ENCODE results near the gene ZNF394.

The ZNF394 gene

DNA sequence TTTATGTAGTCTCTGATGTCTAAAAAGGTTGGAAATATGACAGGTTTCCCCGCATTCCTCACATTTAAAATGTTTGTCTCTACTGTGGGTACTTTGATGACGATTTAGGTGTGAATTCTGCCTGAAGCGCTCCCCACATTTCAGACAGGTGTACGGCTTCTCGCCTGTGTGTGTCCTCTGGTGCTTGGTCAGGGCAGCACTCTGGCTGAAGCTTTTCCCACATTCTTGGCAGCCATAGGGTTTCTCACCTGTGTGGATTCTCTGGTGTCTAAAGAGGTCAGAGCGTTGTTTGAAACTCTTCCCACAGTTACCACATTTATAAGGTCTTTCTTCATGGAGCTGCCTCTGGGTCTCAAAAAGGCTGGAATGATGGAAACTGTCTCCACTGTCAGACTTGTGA is 6.3 kb downstream of the ZNF394 start:
- no peak for DNase-seq (ENCODE audit: low spot score)

DNA sequence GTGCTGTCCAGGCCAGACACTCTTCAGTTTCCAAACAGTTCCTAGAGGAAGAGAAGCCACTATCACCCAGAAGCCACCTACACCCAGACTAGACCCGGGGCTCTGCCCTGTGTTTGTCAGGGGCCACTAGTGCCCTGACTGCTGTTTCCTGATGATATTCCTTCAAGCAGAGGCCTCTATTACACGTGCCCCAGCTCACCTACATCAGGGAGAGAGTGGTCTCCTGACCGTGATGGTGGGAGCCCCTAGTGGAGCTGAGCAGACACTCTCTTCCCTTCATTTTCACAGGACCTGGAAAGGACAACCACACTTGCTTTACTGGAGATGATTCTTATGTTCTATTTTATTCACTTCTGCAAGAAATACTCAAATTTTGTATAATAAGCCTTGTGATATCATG is 9.2 kb downstream of the ZNF394 start:
- no peak for DNase-seq (ENCODE audit: low spot score)

DNA sequence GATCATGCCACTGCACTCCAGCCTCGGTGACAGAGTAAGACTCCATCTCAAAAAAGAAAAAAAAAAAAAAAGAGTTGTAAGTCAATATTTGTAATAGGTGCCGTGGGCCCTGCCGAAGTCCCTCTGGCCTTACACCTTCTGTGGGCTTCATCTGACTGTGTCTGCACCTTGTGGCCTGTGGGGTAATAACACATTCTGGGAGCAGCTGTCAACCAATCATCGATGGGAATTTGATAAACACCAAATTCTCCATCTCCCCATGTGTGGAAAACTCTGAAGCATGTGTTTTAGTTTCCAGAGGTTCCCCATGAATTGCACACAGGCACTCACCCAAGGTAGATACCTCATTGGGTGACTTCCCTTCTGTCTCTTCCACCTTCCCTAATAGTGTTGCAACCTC is 10.8 kb downstream of the ZNF394 start:
- DNase-seq (ENCODE audit: low spot score), result no peak

- no peak for DNase-seq (ENCODE audit: low spot score)
Measured at GRCh38 chr7:99485094-99485493, 15.0 kb downstream of the ZNF394 start.

- DNase-seq (ENCODE audit: low spot score), result no peak
Measured at GRCh38 chr7:99478464-99479440, 21.3 kb downstream of the ZNF394 start.

- DNase-seq (ENCODE audit: low spot score), result no peak
Measured at GRCh38 chr7:99476107-99476506, 24.0 kb downstream of the ZNF394 start.

DNA sequence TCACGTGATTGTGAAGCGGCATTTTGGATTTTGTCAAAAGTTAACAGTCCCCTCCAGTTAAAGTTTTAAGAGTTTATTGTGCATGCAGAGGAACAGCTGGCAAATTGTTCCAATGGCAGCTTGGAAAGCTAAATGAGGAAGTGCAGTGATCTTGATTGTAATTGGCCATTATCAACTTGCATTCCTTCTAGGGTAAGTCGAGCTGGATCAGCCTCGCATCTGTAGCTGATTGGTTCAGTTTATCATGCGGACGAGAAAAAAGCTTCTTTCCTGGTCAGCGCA is 26.8 kb downstream of the ZNF394 start:
- peak; percentile 78 for DNase-seq (ENCODE audit: low spot score)

GRCh38 chr7:99472561-99473314 is 27.3 kb downstream of the ZNF394 start, which contains the start of gene ZNF789:
Gene ZNF789, plus strand, starts transcription at chr7:99472890. Its CDS starts 3,567 bp downstream, at chr7:99476457.
- peak; percentile 99 for DNase-seq (ENCODE audit: low spot score)

GRCh38 chr7:99469381-99470065 is 30.6 kb downstream of the ZNF394 start:
- no peak for DNase-seq (ENCODE audit: low spot score)

GRCh38 chr7:99468336-99468918 is 31.7 kb downstream of the ZNF394 start:
- no peak for DNase-seq (ENCODE audit: low spot score)

DNA sequence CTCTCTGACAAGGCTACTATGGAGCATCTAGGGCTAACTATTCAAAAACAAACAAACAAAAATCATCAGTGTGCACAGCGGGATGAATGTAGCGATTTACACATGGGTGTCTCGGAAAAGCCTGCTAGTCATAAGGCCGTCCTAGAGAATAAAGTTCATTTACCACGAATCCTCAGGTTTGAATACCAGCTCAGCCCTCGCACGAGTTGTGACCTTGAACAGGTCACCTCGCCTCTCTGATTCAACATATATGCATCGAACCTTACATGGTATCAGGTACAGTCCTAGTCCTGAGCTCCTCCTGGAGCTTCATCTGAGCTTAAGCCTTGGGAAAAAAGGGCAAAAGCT is 34.7 kb downstream of the ZNF394 start:
- no peak for DNase-seq (ENCODE audit: low spot score)

GRCh38 chr7:99461221-99461620 is 38.9 kb downstream of the ZNF394 start:
- no peak for DNase-seq (ENCODE audit: low spot score)

GRCh38 chr7:99460651-99461050 is 39.4 kb downstream of the ZNF394 start:
- DNase-seq (ENCODE audit: low spot score), result no peak

DNA sequence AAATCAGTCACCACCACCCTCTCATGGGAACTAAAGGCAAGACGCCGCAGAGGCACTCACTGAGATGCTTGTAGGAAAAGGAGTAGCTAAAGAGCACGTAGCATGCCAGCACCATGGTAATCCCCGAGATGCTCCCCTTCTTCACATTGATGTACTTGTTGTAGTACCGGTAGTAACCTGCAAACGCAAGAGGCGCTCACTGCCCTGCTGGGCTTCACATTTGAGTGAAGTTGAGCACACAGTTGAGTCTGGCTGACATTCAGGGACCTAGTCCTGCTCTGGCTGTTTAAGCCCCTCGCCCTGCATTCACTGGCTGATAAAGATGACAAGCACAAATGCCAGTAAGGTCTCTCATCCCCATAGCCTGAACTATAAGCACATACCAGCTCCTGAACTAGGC is 41.0 kb downstream of the ZNF394 start:
- no peak for DNase-seq (ENCODE audit: low spot score)

DNA sequence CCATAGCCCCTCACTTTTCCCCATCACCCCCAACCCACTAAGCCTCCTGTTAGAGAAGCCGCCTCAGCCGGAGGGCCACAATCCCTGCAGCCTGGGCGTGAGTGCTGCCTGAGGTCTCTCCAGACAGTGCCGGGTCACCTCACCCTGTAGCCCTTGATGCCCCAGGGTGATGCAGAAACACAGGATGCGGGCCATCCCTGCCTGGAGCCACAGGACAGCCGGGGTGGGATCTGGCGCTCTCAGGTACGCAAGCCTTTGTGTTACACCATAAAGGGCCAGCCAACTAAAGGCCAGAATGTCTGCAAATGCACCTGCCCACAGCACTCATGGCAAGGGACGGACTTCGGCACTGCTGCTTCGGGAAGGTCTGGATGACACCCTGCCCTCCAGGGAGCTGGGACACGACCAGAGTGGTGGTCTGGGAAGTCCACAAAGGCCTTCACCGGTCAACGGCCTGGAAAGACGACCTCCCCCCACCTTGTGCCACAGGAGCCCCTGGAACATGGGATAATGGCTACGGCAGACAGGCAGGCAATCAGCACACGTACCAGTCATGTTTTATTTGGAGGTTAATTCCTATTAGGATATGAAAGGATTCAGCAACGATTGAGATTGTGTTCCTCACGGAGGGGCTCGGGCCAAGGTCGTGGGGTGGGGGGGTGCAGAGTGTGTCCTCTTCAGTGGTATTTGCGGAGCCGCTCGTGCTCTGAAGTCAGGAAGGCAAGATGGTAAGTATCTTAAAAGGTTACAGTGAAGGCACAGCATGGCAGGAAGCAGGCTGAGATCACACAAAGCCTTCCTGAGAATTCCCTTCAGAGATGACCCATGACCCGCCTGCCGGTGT is 42.2 kb downstream of the ZNF394 start:
- no peak for DNase-seq (ENCODE audit: low spot score)

DNA sequence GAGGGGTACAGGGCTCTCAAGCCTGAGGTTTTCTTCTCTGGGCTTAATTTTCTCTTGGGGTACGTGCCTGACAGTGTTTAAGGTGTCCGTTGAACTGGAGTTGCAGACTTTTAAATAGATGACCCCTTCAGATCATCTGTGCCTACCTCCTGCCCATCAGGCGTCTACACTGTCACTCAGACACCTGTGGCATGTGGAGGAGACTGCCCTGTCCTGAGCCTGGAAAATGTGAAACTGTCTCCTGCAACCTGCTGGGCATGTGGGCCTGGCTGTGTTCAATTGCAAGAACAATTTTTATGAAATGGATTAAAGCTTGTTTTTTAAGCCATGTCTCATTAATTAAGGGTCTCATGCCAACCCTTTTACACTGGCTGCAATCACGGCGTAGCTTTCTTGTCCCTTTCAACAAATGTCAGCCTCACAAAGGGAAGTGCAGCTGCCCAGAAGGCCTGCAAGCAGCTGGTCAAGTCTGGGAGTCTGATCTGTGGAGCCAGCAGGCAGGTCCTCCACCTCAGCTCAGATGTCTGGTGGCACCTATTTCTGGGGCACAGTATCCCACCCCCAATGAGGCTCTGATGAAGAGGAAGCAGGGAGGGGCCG is 42.9 kb downstream of the ZNF394 start:
- DNase-seq (ENCODE audit: low spot score), result no peak

DNA sequence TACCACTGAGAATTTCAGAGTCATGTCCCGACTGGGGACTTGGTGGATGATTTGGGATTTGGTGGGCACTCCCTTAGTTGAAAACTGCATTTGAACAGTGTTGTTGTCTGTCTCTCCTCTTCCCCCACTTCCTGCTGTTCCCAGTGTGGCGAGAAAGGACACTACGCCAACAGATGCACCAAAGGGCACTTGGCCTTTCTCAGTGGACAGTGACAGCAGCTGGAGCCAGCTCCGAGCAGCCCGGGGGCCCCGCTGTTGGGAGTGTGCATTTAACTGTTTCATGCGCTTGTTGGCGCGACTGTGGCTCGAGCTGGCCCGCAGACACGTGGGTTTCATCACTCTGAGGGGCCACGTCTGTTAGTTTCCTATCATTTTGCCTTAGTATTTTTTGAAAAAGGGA is 43.8 kb downstream of the ZNF394 start:
- no peak for DNase-seq (ENCODE audit: low spot score)

GRCh38 chr7:99455874-99456273 is 44.2 kb downstream of the ZNF394 start:
- DNase-seq (ENCODE audit: low spot score), result no peak

DNA sequence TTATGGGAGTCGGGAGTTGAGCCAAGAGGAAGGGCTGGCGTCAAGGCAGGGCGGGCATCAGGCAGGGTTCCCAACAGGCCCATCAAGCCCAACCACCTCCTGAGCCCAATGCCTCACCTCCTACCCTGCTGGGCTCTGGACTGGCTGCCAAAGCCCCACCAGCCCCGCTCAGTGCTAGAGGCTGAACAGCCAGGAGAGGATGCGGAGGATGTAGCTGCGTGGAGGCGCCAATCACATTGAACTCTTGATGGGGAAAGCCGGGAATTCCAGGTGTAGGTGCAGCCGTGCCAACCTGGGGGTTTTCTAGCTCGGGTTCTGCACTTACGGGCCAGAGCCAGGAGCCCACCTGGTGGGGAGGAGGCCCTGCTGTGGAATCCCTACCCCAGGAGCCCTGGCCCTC is 47.0 kb downstream of the ZNF394 start:
- DNase-seq (ENCODE audit: low spot score), result no peak

- no peak for DNase-seq (ENCODE audit: low spot score)
Measured at GRCh38 chr7:99452541-99452940, 47.5 kb downstream of the ZNF394 start.

DNA sequence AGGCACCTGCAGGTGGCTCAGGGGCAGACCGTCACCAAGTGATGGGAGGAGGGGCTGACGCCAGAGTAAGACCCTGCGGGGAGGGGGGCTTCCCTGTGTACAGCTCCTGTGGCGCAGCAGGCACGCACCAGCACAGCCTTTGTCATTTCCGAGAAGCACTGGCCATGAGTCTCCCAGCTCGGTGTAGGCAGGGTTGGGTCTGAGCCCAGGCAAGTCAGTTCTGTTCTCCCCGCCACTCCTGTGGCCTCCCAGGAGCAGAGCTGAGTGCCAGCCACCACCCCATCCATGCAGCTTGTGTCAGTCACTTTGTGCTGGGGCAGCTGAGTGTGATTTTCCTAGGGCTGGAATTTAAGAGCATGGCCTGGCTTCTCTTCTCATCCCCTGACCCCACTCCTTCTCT is 48.1 kb downstream of the ZNF394 start:
- no peak for DNase-seq (ENCODE audit: low spot score)
